ENCODE data around the gene FAHD2A.
"Not testable (repeated sequence)": the region's sequence is repeated elsewhere in the genome, so short reads cannot be mapped to it uniquely, and the experiment has no call there.

The FAHD2A gene

GRCh38 chr2:95402370-95403203 is at the start of gene FAHD2A:
TSS of gene FAHD2A (plus strand) at chr2:95402708. CDS start at chr2:95405559, 2,851 bp downstream.
- Mint-ChIP-seq H3K27me3 (no peaks in the 10 kb centered on the region), H3K27ac (ENCODE audit: low read depth) (peak within 1 kb of the TSS; percentile 96), H3K9me3 (no peaks in the 10 kb centered on the region), H3K4me3 (peak within 1 kb of the TSS; percentile 96), H3K36me3 (ENCODE audit: insufficient read depth) (peaks cover 13% of the 10 kb centered on the region), H3K4me1 (peaks cover 24% of the 10 kb centered on the region)
- DNase-seq (ENCODE audit: low spot score in 2 of 2) (peak; percentile 84 to 85), ATAC-seq (replicated peaks; ENCODE audit: extremely low read depth, poor library complexity, severe bottlenecking) (peak; percentile 91)

- no peak for DNase-seq (ENCODE audit: low spot score in 2 of 2)
- Mint-ChIP-seq H3K27me3 (peaks cover 11% of the 10 kb centered on the region), H3K9me3 (no peaks in the 10 kb centered on the region), H3K27ac (ENCODE audit: low read depth) (no peak overlapping the region), H3K4me3 (no peak overlapping the region), H3K4me1 (no peaks in the 10 kb centered on the region), H3K36me3 (ENCODE audit: insufficient read depth) (no peaks in the 10 kb centered on the region)
- ATAC-seq (replicated peaks; ENCODE audit: extremely low read depth, poor library complexity, severe bottlenecking) = no peak
These were observed 49.4 kb upstream of the FAHD2A start for GRCh38 chr2:95353055-95353575.

- H3K4me3 Mint-ChIP-seq = no peak overlapping the region
- no peak overlapping the region for H3K27ac Mint-ChIP-seq (ENCODE audit: low read depth)
- H3K4me1 Mint-ChIP-seq = no peaks in the 10 kb centered on the region
- H3K36me3 Mint-ChIP-seq (ENCODE audit: insufficient read depth) = no peaks in the 10 kb centered on the region
- no peak for ATAC-seq (replicated peaks; ENCODE audit: extremely low read depth, poor library complexity, severe bottlenecking)
- DNase-seq (ENCODE audit: low spot score in 2 of 2) = no peak
- H3K9me3 Mint-ChIP-seq = no peaks in the 10 kb centered on the region
- peaks cover 9% of the 10 kb centered on the region for H3K27me3 Mint-ChIP-seq
These were observed 48.7 kb upstream of the FAHD2A start for GRCh38 chr2:95353613-95354468.

- Mint-ChIP-seq H3K4me1 (no peaks in the 10 kb centered on the region), H3K9me3 (no peaks in the 10 kb centered on the region), H3K4me3 (no peak overlapping the region), H3K27ac (ENCODE audit: low read depth) (no peak overlapping the region), H3K27me3 (peaks cover 9% of the 10 kb centered on the region), H3K36me3 (ENCODE audit: insufficient read depth) (no peaks in the 10 kb centered on the region)
- DNase-seq (ENCODE audit: low spot score in 2 of 2) = no peak
- ATAC-seq (replicated peaks; ENCODE audit: extremely low read depth, poor library complexity, severe bottlenecking) = no peak
These were observed 48.0 kb upstream of the FAHD2A start for GRCh38 chr2:95354469-95354901.

- Mint-ChIP-seq H3K4me1 (no peaks in the 10 kb centered on the region), H3K36me3 (ENCODE audit: insufficient read depth) (no peaks in the 10 kb centered on the region), H3K27me3 (peaks cover 9% of the 10 kb centered on the region), H3K27ac (ENCODE audit: low read depth) (no peak overlapping the region), H3K9me3 (no peaks in the 10 kb centered on the region), H3K4me3 (no peak overlapping the region)
- ATAC-seq (replicated peaks; ENCODE audit: extremely low read depth, poor library complexity, severe bottlenecking) (no peak), DNase-seq (ENCODE audit: low spot score in 2 of 2) (no peak)
These were observed 47.6 kb upstream of the FAHD2A start for GRCh38 chr2:95354925-95355324.

- not testable (repeated sequence) for H3K4me3 Mint-ChIP-seq; H3K4me1 Mint-ChIP-seq; ATAC-seq (replicated peaks; ENCODE audit: extremely low read depth, poor library complexity, severe bottlenecking); H3K9me3 Mint-ChIP-seq; H3K27ac Mint-ChIP-seq (ENCODE audit: low read depth); H3K36me3 Mint-ChIP-seq (ENCODE audit: insufficient read depth); DNase-seq (ENCODE audit: low spot score in 2 of 2); H3K27me3 Mint-ChIP-seq
These were observed 47.0 kb upstream of the FAHD2A start for GRCh38 chr2:95355486-95355885.

GRCh38 chr2:95356821-95357700 is 45.4 kb upstream of the FAHD2A start:
- Mint-ChIP-seq H3K9me3 (no peaks in the 10 kb centered on the region), H3K27ac (ENCODE audit: low read depth) (no peak overlapping the region), H3K4me1 (no peaks in the 10 kb centered on the region), H3K27me3 (peaks cover 9% of the 10 kb centered on the region), H3K36me3 (ENCODE audit: insufficient read depth) (no peaks in the 10 kb centered on the region), H3K4me3 (no peak overlapping the region)
- ATAC-seq (replicated peaks; ENCODE audit: extremely low read depth, poor library complexity, severe bottlenecking) (no peak), DNase-seq (ENCODE audit: low spot score in 2 of 2) (no peak)

GRCh38 chr2:95357717-95358280 is 44.7 kb upstream of the FAHD2A start:
- no peak for ATAC-seq (replicated peaks; ENCODE audit: extremely low read depth, poor library complexity, severe bottlenecking)
- Mint-ChIP-seq H3K27me3 (peaks cover 9% of the 10 kb centered on the region), H3K9me3 (no peaks in the 10 kb centered on the region), H3K4me3 (no peak overlapping the region), H3K36me3 (ENCODE audit: insufficient read depth) (no peaks in the 10 kb centered on the region), H3K27ac (ENCODE audit: low read depth) (no peak overlapping the region), H3K4me1 (no peaks in the 10 kb centered on the region)
- DNase-seq (ENCODE audit: low spot score in 2 of 2) = no peak

- no peaks in the 10 kb centered on the region for H3K9me3 Mint-ChIP-seq
- no peak overlapping the region for H3K4me3 Mint-ChIP-seq
- ATAC-seq (replicated peaks; ENCODE audit: extremely low read depth, poor library complexity, severe bottlenecking) (no peak), DNase-seq (ENCODE audit: low spot score in 2 of 2) (no peak)
- H3K36me3 Mint-ChIP-seq (ENCODE audit: insufficient read depth) = no peaks in the 10 kb centered on the region
- H3K27me3 Mint-ChIP-seq = peaks cover 9% of the 10 kb centered on the region
- H3K27ac Mint-ChIP-seq (ENCODE audit: low read depth) = no peak overlapping the region
- H3K4me1 Mint-ChIP-seq = no peaks in the 10 kb centered on the region
These were observed 43.5 kb upstream of the FAHD2A start for GRCh38 chr2:95359031-95359430.

GRCh38 chr2:95359501-95359930 is 43.0 kb upstream of the FAHD2A start:
- DNase-seq (ENCODE audit: low spot score in 2 of 2) (no peak), ATAC-seq (replicated peaks; ENCODE audit: extremely low read depth, poor library complexity, severe bottlenecking) (no peak)
- Mint-ChIP-seq H3K27me3 (peaks cover 9% of the 10 kb centered on the region), H3K27ac (ENCODE audit: low read depth) (no peak overlapping the region), H3K4me1 (no peaks in the 10 kb centered on the region), H3K4me3 (no peak overlapping the region), H3K36me3 (ENCODE audit: insufficient read depth) (no peaks in the 10 kb centered on the region), H3K9me3 (no peaks in the 10 kb centered on the region)

- peaks cover 13% of the 10 kb centered on the region for H3K27me3 Mint-ChIP-seq
- H3K4me1 Mint-ChIP-seq = no peaks in the 10 kb centered on the region
- H3K4me3 Mint-ChIP-seq = no peak overlapping the region
- DNase-seq (ENCODE audit: low spot score in 2 of 2) = no peak
- no peak overlapping the region for H3K27ac Mint-ChIP-seq (ENCODE audit: low read depth)
- H3K9me3 Mint-ChIP-seq = no peaks in the 10 kb centered on the region
- no peaks in the 10 kb centered on the region for H3K36me3 Mint-ChIP-seq (ENCODE audit: insufficient read depth)
- ATAC-seq (replicated peaks; ENCODE audit: extremely low read depth, poor library complexity, severe bottlenecking) = no peak
These were observed 41.1 kb upstream of the FAHD2A start for GRCh38 chr2:95361216-95361980.

Data from central memory CD8-positive, alpha-beta T cell (primary cell).